K562 (cell line): Measurements from ENCODE around the gene HACL1. TPM values are rescaled to one million over a fixed set of nuclear protein-coding genes. Genes with fewer than 3 reads are reported as not detected.
A peak's percentile ranks its signal among the peaks of the same experiment; 100 is the strongest.

Source experiments
- BCOR ChIP-seq: fragments of 450-650 bp; IDR thresholded peaks from 2 replicates; pipeline ENCODE4 v1.6.1; 2016
- FOXA1 ChIP-seq: fragments of 450-650 bp; IDR thresholded peaks from 2 replicates; pipeline ENCODE4 v1.6.1; 2016; ENCODE audit warnings: mild to moderate bottlenecking, borderline replicate concordance
- HDAC1 ChIP-seq, 2 experiments: fragments of 450-650 bp; IDR thresholded peaks; 2 replicates each; pipeline ENCODE4 v1.6.1; 2016 to 2017; ENCODE audit warnings: inconsistent platforms in 1 of 2, mild to moderate bottlenecking in 1 of 2, moderate library complexity in 1 of 2
- HDAC3 ChIP-seq: fragments of 450-650 bp; IDR thresholded peaks from 2 replicates; pipeline ENCODE4 v1.6.1; 2018; ENCODE audit warnings: borderline replicate concordance, mild to moderate bottlenecking, moderate library complexity; ENCODE audit not compliant: partially characterized antibody
- HNRNPL ChIP-seq: fragments of 200-400 bp; formaldehyde crosslinking; IDR thresholded peaks from 2 replicates; pipeline ENCODE4 v1.6.1; 2017; ENCODE audit warnings: low read depth, mild to moderate bottlenecking, low read length
- LARP7 ChIP-seq: fragments of 450-650 bp; IDR thresholded peaks from 2 replicates; pipeline ENCODE4 v1.6.1; 2016
- PURB ChIP-seq: sonication (generic); formaldehyde crosslinking; IDR thresholded peaks from 2 replicates; pipeline ENCODE4 v1.9.0; 2021; ENCODE audit warnings: low read depth, mild to moderate bottlenecking, missing genetic modification reagents
- TARDBP ChIP-seq: fragments of 450-650 bp; IDR thresholded peaks from 2 replicates; pipeline ENCODE4 v1.6.1; 2016
- polyA plus RNA-seq, 8 experiments: library from polyadenylated mRNA; depleted of rRNA in 4 of 8; stranded (reverse) in 5 of 8; unstranded in 3 of 8; fragments of >200 nt; fragmentation: Nextera tagmentation in 2 of 8; fragmentation: Illumina TruSeq in 1 of 8; extraction: Ambion mirVana in 2 of 8; extraction: Trizol in 1 of 8; gene quantifications; 2 replicates each; pipeline versions ENCODE4 v1.2.1 to v1.2.3, GENCODE V29; 2011 to 2014; ENCODE audit warnings: inconsistent platforms in 1 of 8, missing spikeins in 1 of 8
- total RNA-seq, 7 experiments: library from RNA; depleted of rRNA in 6 of 7; stranded (reverse); fragments of >200 nt in 6 of 7; fragmentation: Illumina TruSeq in 2 of 7; extraction: Trizol in 2 of 7; gene quantifications; 2 replicates each; pipeline versions ENCODE4 v1.2.1 to v1.2.3, GENCODE V29; 2011 to 2021; ENCODE audit warnings: low replicate concordance in 1 of 7
- TF ChIP-seq, protein P1 (sequence below): fragments of 250-450 bp; sonication (Bioruptor Pico); IDR thresholded peaks from 2 replicates; pipeline ENCODE4 v1.4.0; 2020
- TF ChIP-seq, protein P2 (sequence below): fragments of 200-400 bp; formaldehyde crosslinking; IDR thresholded peaks from 2 replicates; pipeline ENCODE4 v1.6.1; 2017; ENCODE audit warnings: mild to moderate bottlenecking, low read depth, low read length, moderate library complexity
- TF ChIP-seq, protein P3 (sequence below): fragments of 250-450 bp; sonication (Bioruptor Pico); IDR thresholded peaks from 2 replicates; pipeline ENCODE4 v1.9.0; 2021; ENCODE audit warnings: mild to moderate bottlenecking, inconsistent platforms
- TF ChIP-seq, protein P4 (sequence below): sonication (generic); formaldehyde crosslinking; IDR thresholded peaks from 2 replicates; pipeline ENCODE4 v1.8.1; 2023; ENCODE audit warnings: missing genetic modification reagents, mild to moderate bottlenecking, borderline replicate concordance

The HACL1 gene
- total and polyA plus RNA-seq, 9 of the 15 experiments (the other 6 are each of a cell fraction or from before 2014, with no cell fraction given): 18.9 to 61.5 (median 30.5) TPM

DNA sequence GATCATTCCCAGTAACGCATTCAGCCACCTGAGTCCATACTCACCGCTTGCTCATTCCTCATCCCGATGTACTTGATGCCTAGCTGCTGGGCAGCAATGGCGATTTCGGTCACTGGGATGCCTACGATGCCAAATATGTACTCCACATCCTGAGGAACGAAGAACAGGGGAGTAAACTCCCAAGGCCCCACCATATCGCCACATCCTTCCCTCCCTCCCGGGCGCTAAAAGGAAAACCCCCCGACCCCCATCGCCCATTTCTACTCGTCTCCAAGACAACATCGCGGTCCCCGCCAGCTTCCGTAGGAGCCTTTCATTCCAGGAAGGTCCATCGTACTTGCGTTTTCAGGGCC lies 347 bp downstream of the HACL1 start (continued):
- TF ChIP-seq PURB (no peak), BCOR (peak; percentile 57; the same call in 1 of the 2 replicates), FOXA1 (no peak), HNRNPL (no peak), HDAC1 (IDR thresholded peaks at IDR 0.05) (no peak; a peak in 1 of 4 replicates), LARP7 (0 out of 2 replicates have a peak, but pooled peaks have one; percentile 83), HDAC3 (no peak), TARDBP (no peak)
- TF ChIP-seq, protein P1, sequence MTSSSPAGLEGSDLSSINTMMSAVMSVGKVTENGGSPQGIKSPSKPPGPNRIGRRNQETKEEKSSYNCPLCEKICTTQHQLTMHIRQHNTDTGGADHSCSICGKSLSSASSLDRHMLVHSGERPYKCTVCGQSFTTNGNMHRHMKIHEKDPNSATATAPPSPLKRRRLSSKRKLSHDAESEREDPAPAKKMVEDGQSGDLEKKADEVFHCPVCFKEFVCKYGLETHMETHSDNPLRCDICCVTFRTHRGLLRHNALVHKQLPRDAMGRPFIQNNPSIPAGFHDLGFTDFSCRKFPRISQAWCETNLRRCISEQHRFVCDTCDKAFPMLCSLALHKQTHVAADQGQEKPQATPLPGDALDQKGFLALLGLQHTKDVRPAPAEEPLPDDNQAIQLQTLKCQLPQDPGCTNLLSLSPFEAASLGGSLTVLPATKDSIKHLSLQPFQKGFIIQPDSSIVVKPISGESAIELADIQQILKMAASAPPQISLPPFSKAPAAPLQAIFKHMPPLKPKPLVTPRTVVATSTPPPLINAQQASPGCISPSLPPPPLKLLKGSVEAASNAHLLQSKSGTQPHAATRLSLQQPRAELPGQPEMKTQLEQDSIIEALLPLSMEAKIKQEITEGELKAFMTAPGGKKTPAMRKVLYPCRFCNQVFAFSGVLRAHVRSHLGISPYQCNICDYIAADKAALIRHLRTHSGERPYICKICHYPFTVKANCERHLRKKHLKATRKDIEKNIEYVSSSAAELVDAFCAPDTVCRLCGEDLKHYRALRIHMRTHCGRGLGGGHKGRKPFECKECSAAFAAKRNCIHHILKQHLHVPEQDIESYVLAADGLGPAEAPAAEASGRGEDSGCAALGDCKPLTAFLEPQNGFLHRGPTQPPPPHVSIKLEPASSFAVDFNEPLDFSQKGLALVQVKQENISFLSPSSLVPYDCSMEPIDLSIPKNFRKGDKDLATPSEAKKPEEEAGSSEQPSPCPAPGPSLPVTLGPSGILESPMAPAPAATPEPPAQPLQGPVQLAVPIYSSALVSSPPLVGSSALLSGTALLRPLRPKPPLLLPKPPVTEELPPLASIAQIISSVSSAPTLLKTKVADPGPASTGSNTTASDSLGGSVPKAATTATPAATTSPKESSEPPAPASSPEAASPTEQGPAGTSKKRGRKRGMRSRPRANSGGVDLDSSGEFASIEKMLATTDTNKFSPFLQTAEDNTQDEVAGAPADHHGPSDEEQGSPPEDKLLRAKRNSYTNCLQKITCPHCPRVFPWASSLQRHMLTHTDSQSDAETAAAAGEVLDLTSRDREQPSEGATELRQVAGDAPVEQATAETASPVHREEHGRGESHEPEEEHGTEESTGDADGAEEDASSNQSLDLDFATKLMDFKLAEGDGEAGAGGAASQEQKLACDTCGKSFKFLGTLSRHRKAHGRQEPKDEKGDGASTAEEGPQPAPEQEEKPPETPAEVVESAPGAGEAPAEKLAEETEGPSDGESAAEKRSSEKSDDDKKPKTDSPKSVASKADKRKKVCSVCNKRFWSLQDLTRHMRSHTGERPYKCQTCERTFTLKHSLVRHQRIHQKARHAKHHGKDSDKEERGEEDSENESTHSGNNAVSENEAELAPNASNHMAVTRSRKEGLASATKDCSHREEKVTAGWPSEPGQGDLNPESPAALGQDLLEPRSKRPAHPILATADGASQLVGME (CRISPR knock-in tag): peak; percentile 73; the same call in 1 of the 2 replicates
- TF ChIP-seq, protein P2, sequence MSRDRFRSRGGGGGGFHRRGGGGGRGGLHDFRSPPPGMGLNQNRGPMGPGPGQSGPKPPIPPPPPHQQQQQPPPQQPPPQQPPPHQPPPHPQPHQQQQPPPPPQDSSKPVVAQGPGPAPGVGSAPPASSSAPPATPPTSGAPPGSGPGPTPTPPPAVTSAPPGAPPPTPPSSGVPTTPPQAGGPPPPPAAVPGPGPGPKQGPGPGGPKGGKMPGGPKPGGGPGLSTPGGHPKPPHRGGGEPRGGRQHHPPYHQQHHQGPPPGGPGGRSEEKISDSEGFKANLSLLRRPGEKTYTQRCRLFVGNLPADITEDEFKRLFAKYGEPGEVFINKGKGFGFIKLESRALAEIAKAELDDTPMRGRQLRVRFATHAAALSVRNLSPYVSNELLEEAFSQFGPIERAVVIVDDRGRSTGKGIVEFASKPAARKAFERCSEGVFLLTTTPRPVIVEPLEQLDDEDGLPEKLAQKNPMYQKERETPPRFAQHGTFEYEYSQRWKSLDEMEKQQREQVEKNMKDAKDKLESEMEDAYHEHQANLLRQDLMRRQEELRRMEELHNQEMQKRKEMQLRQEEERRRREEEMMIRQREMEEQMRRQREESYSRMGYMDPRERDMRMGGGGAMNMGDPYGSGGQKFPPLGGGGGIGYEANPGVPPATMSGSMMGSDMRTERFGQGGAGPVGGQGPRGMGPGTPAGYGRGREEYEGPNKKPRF: no peak
- TF ChIP-seq, protein P3, sequence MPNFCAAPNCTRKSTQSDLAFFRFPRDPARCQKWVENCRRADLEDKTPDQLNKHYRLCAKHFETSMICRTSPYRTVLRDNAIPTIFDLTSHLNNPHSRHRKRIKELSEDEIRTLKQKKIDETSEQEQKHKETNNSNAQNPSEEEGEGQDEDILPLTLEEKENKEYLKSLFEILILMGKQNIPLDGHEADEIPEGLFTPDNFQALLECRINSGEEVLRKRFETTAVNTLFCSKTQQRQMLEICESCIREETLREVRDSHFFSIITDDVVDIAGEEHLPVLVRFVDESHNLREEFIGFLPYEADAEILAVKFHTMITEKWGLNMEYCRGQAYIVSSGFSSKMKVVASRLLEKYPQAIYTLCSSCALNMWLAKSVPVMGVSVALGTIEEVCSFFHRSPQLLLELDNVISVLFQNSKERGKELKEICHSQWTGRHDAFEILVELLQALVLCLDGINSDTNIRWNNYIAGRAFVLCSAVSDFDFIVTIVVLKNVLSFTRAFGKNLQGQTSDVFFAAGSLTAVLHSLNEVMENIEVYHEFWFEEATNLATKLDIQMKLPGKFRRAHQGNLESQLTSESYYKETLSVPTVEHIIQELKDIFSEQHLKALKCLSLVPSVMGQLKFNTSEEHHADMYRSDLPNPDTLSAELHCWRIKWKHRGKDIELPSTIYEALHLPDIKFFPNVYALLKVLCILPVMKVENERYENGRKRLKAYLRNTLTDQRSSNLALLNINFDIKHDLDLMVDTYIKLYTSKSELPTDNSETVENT: no peak
- TF ChIP-seq, protein P4, sequence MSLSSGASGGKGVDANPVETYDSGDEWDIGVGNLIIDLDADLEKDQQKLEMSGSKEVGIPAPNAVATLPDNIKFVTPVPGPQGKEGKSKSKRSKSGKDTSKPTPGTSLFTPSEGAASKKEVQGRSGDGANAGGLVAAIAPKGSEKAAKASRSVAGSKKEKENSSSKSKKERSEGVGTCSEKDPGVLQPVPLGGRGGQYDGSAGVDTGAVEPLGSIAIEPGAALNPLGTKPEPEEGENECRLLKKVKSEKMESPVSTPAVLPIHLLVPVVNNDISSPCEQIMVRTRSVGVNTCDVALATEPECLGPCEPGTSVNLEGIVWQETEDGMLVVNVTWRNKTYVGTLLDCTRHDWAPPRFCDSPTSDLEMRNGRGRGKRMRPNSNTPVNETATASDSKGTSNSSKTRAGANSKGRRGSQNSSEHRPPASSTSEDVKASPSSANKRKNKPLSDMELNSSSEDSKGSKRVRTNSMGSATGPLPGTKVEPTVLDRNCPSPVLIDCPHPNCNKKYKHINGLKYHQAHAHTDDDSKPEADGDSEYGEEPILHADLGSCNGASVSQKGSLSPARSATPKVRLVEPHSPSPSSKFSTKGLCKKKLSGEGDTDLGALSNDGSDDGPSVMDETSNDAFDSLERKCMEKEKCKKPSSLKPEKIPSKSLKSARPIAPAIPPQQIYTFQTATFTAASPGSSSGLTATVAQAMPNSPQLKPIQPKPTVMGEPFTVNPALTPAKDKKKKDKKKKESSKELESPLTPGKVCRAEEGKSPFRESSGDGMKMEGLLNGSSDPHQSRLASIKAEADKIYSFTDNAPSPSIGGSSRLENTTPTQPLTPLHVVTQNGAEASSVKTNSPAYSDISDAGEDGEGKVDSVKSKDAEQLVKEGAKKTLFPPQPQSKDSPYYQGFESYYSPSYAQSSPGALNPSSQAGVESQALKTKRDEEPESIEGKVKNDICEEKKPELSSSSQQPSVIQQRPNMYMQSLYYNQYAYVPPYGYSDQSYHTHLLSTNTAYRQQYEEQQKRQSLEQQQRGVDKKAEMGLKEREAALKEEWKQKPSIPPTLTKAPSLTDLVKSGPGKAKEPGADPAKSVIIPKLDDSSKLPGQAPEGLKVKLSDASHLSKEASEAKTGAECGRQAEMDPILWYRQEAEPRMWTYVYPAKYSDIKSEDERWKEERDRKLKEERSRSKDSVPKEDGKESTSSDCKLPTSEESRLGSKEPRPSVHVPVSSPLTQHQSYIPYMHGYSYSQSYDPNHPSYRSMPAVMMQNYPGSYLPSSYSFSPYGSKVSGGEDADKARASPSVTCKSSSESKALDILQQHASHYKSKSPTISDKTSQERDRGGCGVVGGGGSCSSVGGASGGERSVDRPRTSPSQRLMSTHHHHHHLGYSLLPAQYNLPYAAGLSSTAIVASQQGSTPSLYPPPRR: no peak
